A549 (cell line): Measurements from ENCODE around the gene COL8A2.

Source experiments
- HDAC2 ChIP-seq: fragments of 200-600 bp; sonication (generic); IDR thresholded peaks from 2 replicates; pipeline ENCODE4 v1.6.1; 2016
- JUN ChIP-seq, 2 experiments: fragments of >200 bp; sonication (Bioruptor Twin); formaldehyde crosslinking; IDR thresholded peaks; 2 replicates in 1 of 2; 3 replicates in 1 of 2; pipeline ENCODE4 v1.6.1; 2016 to 2017
- KDM1A ChIP-seq: fragments of 200-600 bp; sonication (generic); IDR thresholded peaks from 2 replicates; pipeline ENCODE4 v1.6.1; 2016; ENCODE audit warnings: low read depth, mild to moderate bottlenecking
- MAZ ChIP-seq: fragments of 150-350 bp; IDR thresholded peaks from 2 replicates; pipeline ENCODE4 v1.6.1; 2014; ENCODE audit warnings: antibody characterized with exemption, low read depth, low read length, borderline replicate concordance
- TF ChIP-seq, protein P1 (sequence below): IDR thresholded peaks from 2 replicates; pipeline ENCODE4 v1.6.1; 2012; ENCODE audit warnings: low read depth, borderline replicate concordance
- TF ChIP-seq, protein P2 (sequence below): fragments of >200 bp; sonication (Bioruptor Twin); formaldehyde crosslinking; IDR thresholded peaks from 3 replicates; pipeline ENCODE4 v1.5.1; 2016

DNA sequence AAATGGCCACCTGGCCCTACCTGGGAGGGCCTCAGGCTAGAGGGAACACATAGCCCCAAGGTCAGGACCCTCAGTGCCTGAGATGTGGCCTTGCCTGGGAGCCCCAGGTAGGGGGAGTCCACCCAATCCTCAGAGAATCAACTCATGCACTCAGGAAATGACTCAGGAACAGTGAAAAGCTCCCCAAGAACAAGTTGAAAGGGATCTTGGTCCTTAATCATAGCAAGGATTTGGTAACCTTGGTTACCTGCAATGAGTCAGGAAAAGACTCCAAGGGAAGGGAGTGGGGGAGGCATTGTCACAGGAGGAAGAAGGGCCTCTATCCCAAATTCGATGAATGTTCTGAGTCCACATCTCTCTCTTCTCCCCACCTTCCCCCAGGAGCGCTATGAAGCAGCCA is 48.0 kb upstream of the COL8A2 start:
- TF ChIP-seq KDM1A (no peak), HDAC2 (no peak), JUN (IDR thresholded peaks at IDR 0.05) (no peak), MAZ (no peak)
- TF ChIP-seq, protein P1, sequence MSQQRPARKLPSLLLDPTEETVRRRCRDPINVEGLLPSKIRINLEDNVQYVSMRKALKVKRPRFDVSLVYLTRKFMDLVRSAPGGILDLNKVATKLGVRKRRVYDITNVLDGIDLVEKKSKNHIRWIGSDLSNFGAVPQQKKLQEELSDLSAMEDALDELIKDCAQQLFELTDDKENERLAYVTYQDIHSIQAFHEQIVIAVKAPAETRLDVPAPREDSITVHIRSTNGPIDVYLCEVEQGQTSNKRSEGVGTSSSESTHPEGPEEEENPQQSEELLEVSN, result no peak
- TF ChIP-seq, protein P2, sequence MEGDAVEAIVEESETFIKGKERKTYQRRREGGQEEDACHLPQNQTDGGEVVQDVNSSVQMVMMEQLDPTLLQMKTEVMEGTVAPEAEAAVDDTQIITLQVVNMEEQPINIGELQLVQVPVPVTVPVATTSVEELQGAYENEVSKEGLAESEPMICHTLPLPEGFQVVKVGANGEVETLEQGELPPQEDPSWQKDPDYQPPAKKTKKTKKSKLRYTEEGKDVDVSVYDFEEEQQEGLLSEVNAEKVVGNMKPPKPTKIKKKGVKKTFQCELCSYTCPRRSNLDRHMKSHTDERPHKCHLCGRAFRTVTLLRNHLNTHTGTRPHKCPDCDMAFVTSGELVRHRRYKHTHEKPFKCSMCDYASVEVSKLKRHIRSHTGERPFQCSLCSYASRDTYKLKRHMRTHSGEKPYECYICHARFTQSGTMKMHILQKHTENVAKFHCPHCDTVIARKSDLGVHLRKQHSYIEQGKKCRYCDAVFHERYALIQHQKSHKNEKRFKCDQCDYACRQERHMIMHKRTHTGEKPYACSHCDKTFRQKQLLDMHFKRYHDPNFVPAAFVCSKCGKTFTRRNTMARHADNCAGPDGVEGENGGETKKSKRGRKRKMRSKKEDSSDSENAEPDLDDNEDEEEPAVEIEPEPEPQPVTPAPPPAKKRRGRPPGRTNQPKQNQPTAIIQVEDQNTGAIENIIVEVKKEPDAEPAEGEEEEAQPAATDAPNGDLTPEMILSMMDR, result no peak
